Measurements from ENCODE around the gene ERN1. TPM values are rescaled to one million over a fixed set of nuclear protein-coding genes. Genes with fewer than 3 reads are reported as not detected.

ERN1 gene
- total and polyA plus RNA-seq, 2 of the 8 experiments (the other 6 are each of a cell fraction or from before 2014, with no cell fraction given) = 1.8 to 3.9 TPM

- H3K14ac ChIP-seq (ENCODE audit: insufficient read length) = no peak overlapping the region
- H3K79me1 ChIP-seq (ENCODE audit: low read depth, low read length) = no peaks in the 10 kb centered on the region
- DNase-seq (ENCODE audit: low read depth in 1 of 2, low spot score in 2 of 2) (peak in 1 of 2 experiments; percentile 19), FAIRE-seq (no peak)
- no peaks in the 10 kb centered on the region for H3K9me3 ChIP-seq (ENCODE audit: insufficient read depth in 2 of 2, low read depth in 1 of 2, low read length in 1 of 2)
- no peak overlapping the region for H2AK5ac ChIP-seq (ENCODE audit: low read depth, low read length)
- no peak overlapping the region for H3K4ac ChIP-seq (replicated peaks; ENCODE audit: insufficient read length, low read depth, low read length)
- no peak overlapping the region for H3K18ac ChIP-seq (ENCODE audit: extremely low read depth, low read length)
- TF ChIP-seq POU5F1 (IDR thresholded peaks at IDR 0.05; ENCODE audit: low read depth, low read length) = no peak
- no peaks in the 10 kb centered on the region for H4K20me1 ChIP-seq (replicated peaks in 1 of 2; ENCODE audit: control insufficient read depth in 1 of 2, insufficient read depth in 2 of 2, low read length in 2 of 2)
- H3K9ac ChIP-seq (replicated peaks in 1 of 4; ENCODE audit: extremely low read depth in 1 of 4, low read depth in 3 of 4, low read length in 3 of 4) = no peak overlapping the region
- H2BK15ac ChIP-seq (ENCODE audit: low read length) = no peak overlapping the region
- H3K4me1 ChIP-seq (replicated peaks in 1 of 4; ENCODE audit: control insufficient read depth in 3 of 4, insufficient read depth in 4 of 4, low read length in 3 of 4) = peaks cover 0 to 5% (median 3%) of the 10 kb centered on the region in 4 experiments; a peak in 6 of 7 replicates
- H3K4me3 ChIP-seq (ENCODE audit: extremely low read depth in 1 of 4, insufficient read depth in 2 of 4, low read depth in 3 of 4, low read length in 4 of 4) = no peak overlapping the region
- H3K36me3 ChIP-seq (ENCODE audit: control insufficient read depth in 2 of 4, insufficient read depth in 4 of 4, low read length in 3 of 4) = no peaks in the 10 kb centered on the region
- H4K8ac ChIP-seq (ENCODE audit: extremely low read depth, insufficient read depth, low read length) = no peak overlapping the region
- no peaks in the 10 kb centered on the region for H3K23me2 ChIP-seq (ENCODE audit: low read depth, low read length)
- no peak overlapping the region for H3K56ac ChIP-seq (replicated peaks; ENCODE audit: insufficient read length, low read depth, low read length)
- H3K4me2 ChIP-seq (ENCODE audit: insufficient read depth in 1 of 2, low read depth in 2 of 2, low read length in 2 of 2) = no peak overlapping the region
- WGBS, 2 experiments (ENCODE audit: extremely low coverage in 1 of 2, insufficient coverage in 1 of 2, insufficient read length in 1 of 2, insufficient replicate concordance in 2 of 2, low coverage in 1 of 2, low lambda C conversion rate in 2 of 2, missing lambda C conversion rate in 1 of 2) = 93% methylated on average over 5 of the region's 5 CpGs; no CpG with 5 or more reads in 1 of the 2 experiments
- no peak overlapping the region for H2BK20ac ChIP-seq (ENCODE audit: low read length)
- no peak overlapping the region for H2BK120ac ChIP-seq (replicated peaks; ENCODE audit: low read depth, low read length)
- H4K91ac ChIP-seq (replicated peaks; ENCODE audit: insufficient read length, low read length) = no peak overlapping the region
- POLR2A ChIA-PET (ENCODE audit: partially characterized antibody) = interaction anchor here (0.7 kb wide), 2 partner anchors 9 to 108 kb away, joined by 3 read pairs; no protein-coding TSS in a partner anchor
- H3K27me3 ChIP-seq (replicated peaks in 1 of 4; ENCODE audit: control insufficient read depth in 3 of 4, extremely low read depth in 1 of 4, insufficient read depth in 3 of 4, low read length in 3 of 4) = peaks cover 0 to 4% (median 1%) of the 10 kb centered on the region in 4 experiments; a peak in 3 of 7 replicates
- no peak overlapping the region for H4K5ac ChIP-seq (ENCODE audit: insufficient read length, low read depth, low read length)
- no peak overlapping the region for H2BK5ac ChIP-seq (ENCODE audit: low read depth, low read length)
- H2BK12ac ChIP-seq (ENCODE audit: low read depth, low read length) = no peak overlapping the region
- H3K23ac ChIP-seq (ENCODE audit: insufficient read length) = no peak overlapping the region
- no peak overlapping the region for H2AFZ ChIP-seq (ENCODE audit: low read length)
- H3K27ac ChIP-seq (ENCODE audit: low read depth, low read length) = no peak overlapping the region
- H3K79me2 ChIP-seq (ENCODE audit: control insufficient read depth in 1 of 2, insufficient read depth in 2 of 2, low read length in 2 of 2) = no peaks in the 10 kb centered on the region
- CTCF ChIA-PET (ENCODE audit: partially characterized antibody) = interaction anchor here (0.7 to 11.6 kb wide), 7 partner anchors 9 to 157 kb away, joined by 3 to 202 read pairs (median 3); partner anchors contain the start of genes ERN1, GH1 and GH2
These were observed 107.3 kb downstream of the ERN1 start for GRCh38 chr17:64022611-64023063.
